ENCODE data around the gene PTGFRN. TPM values are rescaled to one million over a fixed set of nuclear protein-coding genes. Genes with fewer than 3 reads are reported as not detected.

PTGFRN gene
- total RNA-seq, 1 experiment from 2014 or later = 60.6 TPM

DNA sequence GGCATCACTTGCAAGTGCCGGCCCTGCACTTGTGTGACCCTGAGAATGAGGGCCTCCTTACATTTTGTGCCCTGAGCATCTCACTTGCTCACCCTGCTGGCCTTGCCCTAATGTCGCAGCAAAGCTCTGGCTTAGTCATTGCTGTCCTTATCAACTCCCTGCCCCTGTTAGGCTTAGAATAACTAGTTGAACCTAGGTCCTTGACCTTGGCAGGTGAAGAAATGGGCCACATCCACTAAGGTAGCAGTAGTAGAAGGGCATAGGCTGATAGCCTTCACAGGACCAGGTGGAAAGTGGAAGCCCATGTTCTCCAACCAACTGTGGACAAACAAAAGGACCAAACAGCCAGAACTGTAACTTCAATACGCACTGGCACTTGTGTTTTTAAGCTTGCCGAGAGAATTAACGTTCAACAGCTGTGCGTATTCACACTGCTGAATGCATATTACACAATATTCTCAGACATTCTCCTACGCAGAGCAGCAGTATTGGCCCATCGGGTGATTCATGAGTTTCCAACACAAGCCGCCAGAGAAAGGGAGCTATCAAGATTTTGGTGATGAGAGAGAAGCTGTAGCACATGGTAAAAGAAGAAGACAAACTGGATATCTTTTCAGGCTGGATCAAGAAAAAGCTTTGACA, 27.7 kb upstream of the PTGFRN start:
- Histone ChIP-seq H3K36me3 (ENCODE audit: control insufficient read depth in 1 of 2, insufficient read depth in 2 of 2, low read length in 2 of 2) (no peaks in the 10 kb centered on the region), H3K27me3 (ENCODE audit: insufficient read depth, low read length) (no peaks in the 10 kb centered on the region), H3K9ac (ENCODE audit: low read length) (no peak overlapping the region), H4K20me1 (ENCODE audit: insufficient read depth) (no peaks in the 10 kb centered on the region), H2AFZ (ENCODE audit: low read depth, low read length, poor library complexity, severe bottlenecking) (no peak overlapping the region), H3K27ac (ENCODE audit: low read depth, low read length) (no peak overlapping the region), H3K9me3 (ENCODE audit: control insufficient read depth in 1 of 2, insufficient read depth in 1 of 2, low read depth in 1 of 2, low read length in 2 of 2) (no peaks in the 10 kb centered on the region), H3K4me2 (ENCODE audit: low read length) (no peak overlapping the region), H3K4me1 (ENCODE audit: control insufficient read depth in 1 of 2, insufficient read depth in 2 of 2, low read length in 2 of 2) (peaks cover 19 to 23% of the 10 kb centered on the region in 2 experiments), H3K9me2 (ENCODE audit: insufficient read depth) (no peaks in the 10 kb centered on the region), H3K4me3 (replicated peaks in 1 of 2; ENCODE audit: low read depth in 1 of 2, low read length in 2 of 2) (no peak overlapping the region), H3K79me2 (ENCODE audit: insufficient read depth, low read length) (no peaks in the 10 kb centered on the region)
- TF ChIP-seq CEBPB (IDR thresholded peaks at IDR 0.05; ENCODE audit: low read depth) (no peak), POLR2AphosphoS5 (IDR thresholded peaks at IDR 0.05; ENCODE audit: low read depth, low read length) (no peak), YY1 (IDR thresholded peaks at IDR 0.05; ENCODE audit: extremely low read depth, insufficient replicate concordance, low read depth, low read length) (no peak), RAD21 (IDR thresholded peaks at IDR 0.05; ENCODE audit: low read depth) (peak; percentile 51; the same call in 1 of the 2 replicates), SP1 (IDR thresholded peaks at IDR 0.05; ENCODE audit: low read depth) (no peak), TCF7L2 (IDR thresholded peaks at IDR 0.05; ENCODE audit: borderline replicate concordance, extremely low read depth, insufficient read depth, insufficient read length) (no peak)
- TF ChIP-seq, protein P1, sequence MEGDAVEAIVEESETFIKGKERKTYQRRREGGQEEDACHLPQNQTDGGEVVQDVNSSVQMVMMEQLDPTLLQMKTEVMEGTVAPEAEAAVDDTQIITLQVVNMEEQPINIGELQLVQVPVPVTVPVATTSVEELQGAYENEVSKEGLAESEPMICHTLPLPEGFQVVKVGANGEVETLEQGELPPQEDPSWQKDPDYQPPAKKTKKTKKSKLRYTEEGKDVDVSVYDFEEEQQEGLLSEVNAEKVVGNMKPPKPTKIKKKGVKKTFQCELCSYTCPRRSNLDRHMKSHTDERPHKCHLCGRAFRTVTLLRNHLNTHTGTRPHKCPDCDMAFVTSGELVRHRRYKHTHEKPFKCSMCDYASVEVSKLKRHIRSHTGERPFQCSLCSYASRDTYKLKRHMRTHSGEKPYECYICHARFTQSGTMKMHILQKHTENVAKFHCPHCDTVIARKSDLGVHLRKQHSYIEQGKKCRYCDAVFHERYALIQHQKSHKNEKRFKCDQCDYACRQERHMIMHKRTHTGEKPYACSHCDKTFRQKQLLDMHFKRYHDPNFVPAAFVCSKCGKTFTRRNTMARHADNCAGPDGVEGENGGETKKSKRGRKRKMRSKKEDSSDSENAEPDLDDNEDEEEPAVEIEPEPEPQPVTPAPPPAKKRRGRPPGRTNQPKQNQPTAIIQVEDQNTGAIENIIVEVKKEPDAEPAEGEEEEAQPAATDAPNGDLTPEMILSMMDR (IDR thresholded peaks at IDR 0.05 in 2 of 3, conservative IDR thresholded peaks at IDR 0.05 in 1 of 3; ENCODE audit: borderline replicate concordance in 1 of 3, insufficient read depth in 1 of 3, low read depth in 2 of 3, low read length in 2 of 3) = peak; percentile 35 to 47 (median 41); a peak in 5 of 6 replicates
- TF ChIP-seq, protein P2, sequence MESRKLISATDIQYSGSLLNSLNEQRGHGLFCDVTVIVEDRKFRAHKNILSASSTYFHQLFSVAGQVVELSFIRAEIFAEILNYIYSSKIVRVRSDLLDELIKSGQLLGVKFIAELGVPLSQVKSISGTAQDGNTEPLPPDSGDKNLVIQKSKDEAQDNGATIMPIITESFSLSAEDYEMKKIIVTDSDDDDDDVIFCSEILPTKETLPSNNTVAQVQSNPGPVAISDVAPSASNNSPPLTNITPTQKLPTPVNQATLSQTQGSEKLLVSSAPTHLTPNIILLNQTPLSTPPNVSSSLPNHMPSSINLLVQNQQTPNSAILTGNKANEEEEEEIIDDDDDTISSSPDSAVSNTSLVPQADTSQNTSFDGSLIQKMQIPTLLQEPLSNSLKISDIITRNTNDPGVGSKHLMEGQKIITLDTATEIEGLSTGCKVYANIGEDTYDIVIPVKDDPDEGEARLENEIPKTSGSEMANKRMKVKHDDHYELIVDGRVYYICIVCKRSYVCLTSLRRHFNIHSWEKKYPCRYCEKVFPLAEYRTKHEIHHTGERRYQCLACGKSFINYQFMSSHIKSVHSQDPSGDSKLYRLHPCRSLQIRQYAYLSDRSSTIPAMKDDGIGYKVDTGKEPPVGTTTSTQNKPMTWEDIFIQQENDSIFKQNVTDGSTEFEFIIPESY (IDR thresholded peaks at IDR 0.05; ENCODE audit: extremely low read depth, insufficient replicate concordance, low read length) = no peak
- TF ChIP-seq, protein P3, sequence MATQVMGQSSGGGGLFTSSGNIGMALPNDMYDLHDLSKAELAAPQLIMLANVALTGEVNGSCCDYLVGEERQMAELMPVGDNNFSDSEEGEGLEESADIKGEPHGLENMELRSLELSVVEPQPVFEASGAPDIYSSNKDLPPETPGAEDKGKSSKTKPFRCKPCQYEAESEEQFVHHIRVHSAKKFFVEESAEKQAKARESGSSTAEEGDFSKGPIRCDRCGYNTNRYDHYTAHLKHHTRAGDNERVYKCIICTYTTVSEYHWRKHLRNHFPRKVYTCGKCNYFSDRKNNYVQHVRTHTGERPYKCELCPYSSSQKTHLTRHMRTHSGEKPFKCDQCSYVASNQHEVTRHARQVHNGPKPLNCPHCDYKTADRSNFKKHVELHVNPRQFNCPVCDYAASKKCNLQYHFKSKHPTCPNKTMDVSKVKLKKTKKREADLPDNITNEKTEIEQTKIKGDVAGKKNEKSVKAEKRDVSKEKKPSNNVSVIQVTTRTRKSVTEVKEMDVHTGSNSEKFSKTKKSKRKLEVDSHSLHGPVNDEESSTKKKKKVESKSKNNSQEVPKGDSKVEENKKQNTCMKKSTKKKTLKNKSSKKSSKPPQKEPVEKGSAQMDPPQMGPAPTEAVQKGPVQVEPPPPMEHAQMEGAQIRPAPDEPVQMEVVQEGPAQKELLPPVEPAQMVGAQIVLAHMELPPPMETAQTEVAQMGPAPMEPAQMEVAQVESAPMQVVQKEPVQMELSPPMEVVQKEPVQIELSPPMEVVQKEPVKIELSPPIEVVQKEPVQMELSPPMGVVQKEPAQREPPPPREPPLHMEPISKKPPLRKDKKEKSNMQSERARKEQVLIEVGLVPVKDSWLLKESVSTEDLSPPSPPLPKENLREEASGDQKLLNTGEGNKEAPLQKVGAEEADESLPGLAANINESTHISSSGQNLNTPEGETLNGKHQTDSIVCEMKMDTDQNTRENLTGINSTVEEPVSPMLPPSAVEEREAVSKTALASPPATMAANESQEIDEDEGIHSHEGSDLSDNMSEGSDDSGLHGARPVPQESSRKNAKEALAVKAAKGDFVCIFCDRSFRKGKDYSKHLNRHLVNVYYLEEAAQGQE (IDR thresholded peaks at IDR 0.05; ENCODE audit: low read depth) = no peak
- intact Hi-C loops (cut with micrococcal nuclease) = loop anchor here (5.0 kb wide), 1 partner anchor 145 kb away; no protein-coding TSS in a partner anchor
- RAD21 ChIA-PET (ENCODE audit: low non-redundant PET in 1 of 2, low total read pairs in 2 of 2, uncharacterized antibody in 2 of 2, unreplicated experiment in 2 of 2) = no interaction called here
- peak; percentile 59 for ATAC-seq
- POLR2A ChIA-PET = no interaction called here
- DNase-seq (ENCODE audit: low read depth, low spot score) = no peak
- CTCF ChIA-PET = interaction anchor here (0.6 to 2.1 kb wide), 6 partner anchors 26 to 308 kb away, joined by 3 to 10 read pairs (median 4); no protein-coding TSS in a partner anchor
- BruUV-seq (replicated peaks) = no TSS peak

All from HCT116 (cell line).